Activated CD8-positive, alpha-beta memory T cell treated with anti-CD3 and anti-CD28 coated beads for 24 hours (primary cell): ENCODE data around the gene MISP.
"Not testable (repeated sequence)": the region's sequence is repeated elsewhere in the genome, so short reads cannot be mapped to it uniquely, and the experiment has no call there.

ENCODE experiments used
- DNase-seq: peaks from one replicate; pipeline ENCODE4 v3.0.0-alpha.2; 2020

The MISP gene, protein sequence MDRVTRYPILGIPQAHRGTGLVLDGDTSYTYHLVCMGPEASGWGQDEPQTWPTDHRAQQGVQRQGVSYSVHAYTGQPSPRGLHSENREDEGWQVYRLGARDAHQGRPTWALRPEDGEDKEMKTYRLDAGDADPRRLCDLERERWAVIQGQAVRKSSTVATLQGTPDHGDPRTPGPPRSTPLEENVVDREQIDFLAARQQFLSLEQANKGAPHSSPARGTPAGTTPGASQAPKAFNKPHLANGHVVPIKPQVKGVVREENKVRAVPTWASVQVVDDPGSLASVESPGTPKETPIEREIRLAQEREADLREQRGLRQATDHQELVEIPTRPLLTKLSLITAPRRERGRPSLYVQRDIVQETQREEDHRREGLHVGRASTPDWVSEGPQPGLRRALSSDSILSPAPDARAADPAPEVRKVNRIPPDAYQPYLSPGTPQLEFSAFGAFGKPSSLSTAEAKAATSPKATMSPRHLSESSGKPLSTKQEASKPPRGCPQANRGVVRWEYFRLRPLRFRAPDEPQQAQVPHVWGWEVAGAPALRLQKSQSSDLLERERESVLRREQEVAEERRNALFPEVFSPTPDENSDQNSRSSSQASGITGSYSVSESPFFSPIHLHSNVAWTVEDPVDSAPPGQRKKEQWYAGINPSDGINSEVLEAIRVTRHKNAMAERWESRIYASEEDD

DNA sequence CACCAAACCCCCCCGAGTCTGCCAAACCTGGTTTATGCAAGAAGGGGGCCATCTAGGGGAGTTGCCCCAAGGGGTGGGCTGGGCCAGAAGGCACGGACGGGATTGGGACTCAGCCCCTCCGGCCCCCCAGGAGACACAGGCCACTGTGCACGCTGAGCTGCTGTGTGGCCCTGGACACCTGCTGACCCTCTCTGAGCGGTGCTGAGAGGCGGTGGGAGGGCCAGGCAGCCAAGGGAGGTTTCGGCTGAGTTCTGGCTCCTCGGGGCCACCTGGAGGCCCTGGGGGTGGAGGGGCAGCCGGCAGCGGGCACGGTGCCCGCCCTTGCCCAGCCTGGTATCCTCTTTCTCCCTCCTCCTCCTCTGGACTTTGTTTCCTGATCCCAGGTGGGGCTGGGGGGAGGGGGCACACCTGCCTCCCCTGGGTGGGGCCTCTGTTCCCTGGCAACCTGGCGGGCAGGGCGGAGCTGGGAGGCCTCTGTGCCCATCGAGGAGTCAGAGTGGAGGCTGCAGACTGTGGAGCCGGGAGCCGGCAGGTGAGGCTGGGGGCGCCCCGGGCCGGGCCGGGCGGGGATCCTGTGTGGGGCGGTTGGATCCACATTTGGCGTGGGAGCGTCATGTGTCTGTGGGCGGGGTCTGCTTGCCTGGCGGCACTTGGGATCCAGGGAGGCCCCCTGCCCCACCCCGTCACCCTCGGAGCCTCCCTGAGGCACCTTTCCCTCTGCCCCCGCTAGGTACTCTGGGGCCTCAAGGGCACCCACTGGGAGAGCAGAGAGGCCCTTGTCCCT is at the start of gene MISP:
Gene MISP, plus strand, starts transcription at position 473 of the 784 bp plus-strand sequence. CDS start 5,835 bp downstream, outside the sequence.
- DNase-seq, result no peak

GRCh38 chr19:702847-703246 is 48.1 kb upstream of the MISP start:
- DNase-seq, result not testable (repeated sequence)

- no peak for DNase-seq
These were observed 47.6 kb upstream of the MISP start for GRCh38 chr19:703329-703650.

- peak; percentile 78 for DNase-seq
These were observed 47.1 kb upstream of the MISP start for GRCh38 chr19:703651-704446.

- no peak for DNase-seq
These were observed 46.5 kb upstream of the MISP start for GRCh38 chr19:704447-704741.

GRCh38 chr19:708154-709143 is 42.5 kb upstream of the MISP start, which contains the start of gene PALM:
Gene PALM, plus strand, starts transcription at chr19:708935. Its CDS starts 212 bp downstream, at chr19:709147.
- DNase-seq, result no peak

GRCh38 chr19:709196-709964 is 41.5 kb upstream of the MISP start:
- no peak for DNase-seq

GRCh38 chr19:709965-710571 is 40.8 kb upstream of the MISP start:
- DNase-seq, result no peak

- no peak for DNase-seq
These were observed 40.1 kb upstream of the MISP start for GRCh38 chr19:710767-711166.

DNA sequence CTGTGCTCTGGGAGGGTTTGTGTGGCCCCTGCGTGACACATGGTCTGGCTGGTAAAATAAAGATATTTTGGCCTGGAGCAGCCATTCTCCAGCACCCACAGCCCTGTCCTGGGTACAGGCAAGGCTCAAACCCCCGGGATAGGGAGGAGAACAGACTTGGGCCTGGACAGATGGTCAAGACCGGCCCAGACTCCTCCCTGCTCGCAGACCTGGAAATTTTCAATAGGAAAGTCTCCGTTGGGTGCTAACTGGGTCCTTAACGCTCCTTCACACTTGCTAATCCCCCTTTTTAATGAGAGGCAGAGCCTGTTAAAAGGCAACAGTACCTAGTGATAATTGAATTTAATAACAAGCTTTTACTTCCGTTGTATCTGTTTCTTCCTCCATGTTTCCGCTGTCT is 39.7 kb upstream of the MISP start:
- no peak for DNase-seq

- no peak for DNase-seq
These were observed 35.6 kb upstream of the MISP start for GRCh38 chr19:715347-715746.

GRCh38 chr19:718251-718951 is 32.5 kb upstream of the MISP start:
- DNase-seq, result no peak

GRCh38 chr19:718991-719512 is 31.9 kb upstream of the MISP start:
- no peak for DNase-seq

GRCh38 chr19:719636-720344 is 31.1 kb upstream of the MISP start:
- DNase-seq, result no peak

DNA sequence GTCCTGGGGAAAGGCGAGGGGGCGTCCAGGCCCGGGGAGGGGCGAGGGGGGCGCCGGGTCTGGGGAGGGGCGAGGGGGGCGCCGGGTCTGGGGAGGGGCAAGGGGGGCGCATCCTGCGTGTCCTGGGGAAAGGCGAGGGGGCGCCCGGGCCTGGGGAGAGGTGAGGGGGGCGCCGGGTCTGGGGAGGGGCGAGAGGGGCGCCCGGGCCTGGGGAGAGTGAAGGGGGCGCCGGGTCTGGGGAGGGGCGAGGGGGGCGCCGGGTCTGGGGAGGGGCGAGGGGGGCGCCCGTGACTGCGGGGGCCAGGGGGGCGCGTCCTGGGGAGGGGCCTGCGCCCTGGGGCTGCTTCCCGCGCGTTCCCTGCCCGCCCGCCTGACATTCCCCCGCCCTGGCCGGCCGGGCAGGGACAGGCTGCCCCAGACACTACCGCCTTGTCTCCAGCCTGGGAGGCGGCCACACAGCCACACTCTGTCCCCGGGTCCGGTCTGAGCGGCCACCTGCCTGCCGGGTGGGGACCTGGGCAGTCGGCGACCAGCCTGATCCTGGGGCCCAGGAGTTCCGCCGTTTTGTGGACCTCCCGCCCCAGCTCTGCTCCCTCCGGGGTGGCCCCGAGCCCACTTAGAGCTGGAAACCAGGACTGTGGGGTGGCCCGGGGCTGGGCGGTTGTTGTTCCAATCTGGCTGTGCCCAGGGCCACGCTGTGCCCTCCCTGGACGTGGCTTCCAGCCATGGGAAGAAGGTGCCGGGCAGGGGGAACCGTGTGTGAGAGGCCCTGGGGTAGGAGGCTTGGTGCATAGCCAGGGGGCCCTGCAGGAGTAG is 30.4 kb upstream of the MISP start:
- no peak for DNase-seq

GRCh38 chr19:722553-723101 is 28.3 kb upstream of the MISP start:
- no peak for DNase-seq

GRCh38 chr19:723247-723646 is 27.7 kb upstream of the MISP start:
- no peak for DNase-seq

DNA sequence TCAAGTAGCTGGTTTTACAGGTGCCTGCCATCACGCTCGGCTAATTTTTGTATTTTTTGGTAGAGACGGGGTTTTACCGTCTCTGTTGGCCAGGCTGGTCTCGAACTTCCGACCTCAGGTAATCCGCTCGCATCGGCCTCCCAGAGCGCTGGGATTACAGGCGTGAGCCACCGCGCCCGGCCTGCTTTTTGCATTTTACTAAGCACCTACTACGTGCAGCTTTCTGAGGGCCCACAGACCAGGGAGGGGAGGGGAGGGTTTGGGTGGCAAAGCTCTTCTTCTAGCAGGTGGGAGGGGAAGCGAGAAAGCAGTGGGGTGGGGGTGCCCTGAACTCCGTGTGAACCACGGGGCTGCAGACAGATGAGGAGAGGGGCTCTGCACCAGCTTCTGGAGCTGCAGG is 27.2 kb upstream of the MISP start:
- DNase-seq, result no peak
